Epidermal melanocyte (primary cell): ENCODE results near the gene MDH2.
"Not testable (repeated sequence)": the region's sequence is repeated elsewhere in the genome, so short reads cannot be mapped to it uniquely, and the experiment has no call there.

ENCODE experiments used
- DNase-seq: peaks from one replicate; pipeline ENCODE4 v3.0.0; 2011; ENCODE audit warnings: low spot score; ENCODE audit not compliant: insufficient read length

Gene MDH2

GRCh38 chr7:76071316-76072242, 23.7 kb downstream of the MDH2 start:
- DNase-seq = no peak

DNA sequence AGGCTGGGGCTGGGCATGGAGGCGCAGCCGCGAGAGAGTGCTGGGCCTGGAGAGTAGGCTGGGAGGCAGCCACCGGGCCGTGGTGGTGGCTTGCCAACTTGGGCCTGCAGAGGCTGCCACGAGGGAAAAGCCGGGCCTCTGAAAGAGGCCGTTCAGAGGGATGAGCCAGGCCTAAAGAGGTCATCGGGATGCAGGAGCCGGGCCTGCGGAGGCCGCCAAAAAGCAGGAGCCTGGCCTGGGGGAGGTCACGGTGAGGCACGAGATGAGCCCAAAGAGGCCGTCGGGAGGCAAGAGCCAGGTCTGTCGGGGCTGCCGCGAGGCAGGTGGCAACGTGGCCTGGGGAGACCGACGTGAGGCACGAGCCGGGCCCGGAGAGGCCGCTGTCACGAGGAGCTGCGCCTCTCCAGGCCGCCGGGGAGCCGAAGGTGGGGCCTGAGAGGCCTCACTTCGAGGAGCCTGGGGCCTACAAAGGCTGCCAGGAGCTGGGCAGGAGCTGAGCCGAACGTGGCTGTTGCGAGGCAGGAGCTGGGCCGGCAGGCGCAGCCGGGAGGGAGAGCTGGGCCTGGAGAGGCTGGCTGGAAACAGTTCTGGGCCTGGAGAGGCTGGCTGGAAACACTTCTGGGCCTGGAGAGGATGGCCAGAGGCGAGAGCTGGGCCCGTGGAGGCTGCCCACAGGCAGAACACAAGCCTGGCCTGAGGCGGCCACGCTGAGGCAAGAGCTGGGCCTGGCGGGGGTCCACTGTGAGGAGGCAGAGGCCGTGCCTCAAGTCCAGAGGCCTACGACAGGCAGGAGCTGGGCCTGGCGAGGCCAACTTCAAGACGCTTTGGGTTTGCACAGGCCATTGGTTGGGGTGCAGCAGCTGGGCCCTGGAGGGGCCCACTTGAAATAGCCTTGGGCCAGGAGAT, 24.6 kb downstream of the MDH2 start:
- DNase-seq = no peak

DNA sequence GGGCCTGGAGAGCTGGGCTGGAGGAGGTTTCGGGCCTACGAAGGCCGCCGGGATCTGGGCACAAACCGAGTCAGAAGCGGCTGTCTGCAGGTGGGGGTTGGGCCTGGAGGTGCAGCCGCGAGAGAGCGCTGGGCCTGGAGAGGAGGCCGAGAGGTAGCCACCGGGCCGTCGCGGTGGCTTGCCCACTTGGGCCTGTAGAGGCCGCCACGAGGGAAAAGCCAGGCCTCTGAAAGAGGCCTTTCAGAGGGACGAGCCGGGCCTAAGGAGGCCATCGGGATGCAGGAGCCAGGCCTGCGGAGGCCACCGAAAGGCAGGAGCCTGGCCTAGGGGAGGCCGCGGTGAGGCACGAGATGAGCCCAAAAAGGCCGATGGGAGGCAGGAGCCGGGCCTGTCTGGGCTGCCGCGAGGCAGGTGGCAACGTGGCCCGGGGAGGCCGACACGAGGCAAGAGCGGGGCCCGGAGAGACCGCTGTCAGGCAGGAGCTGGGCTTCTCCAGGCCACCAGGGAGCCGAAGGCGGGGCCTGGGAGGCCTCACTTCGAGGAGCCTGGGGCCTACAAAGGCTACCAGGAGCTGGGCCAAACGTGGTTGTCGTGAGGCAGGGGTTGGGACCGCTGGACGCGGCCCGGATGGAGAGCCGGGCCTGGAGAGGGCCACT, 25.6 kb downstream of the MDH2 start:
- DNase-seq = no peak

- DNase-seq = no peak
These were observed 26.5 kb downstream of the MDH2 start for GRCh38 chr7:76074306-76074971.

DNA sequence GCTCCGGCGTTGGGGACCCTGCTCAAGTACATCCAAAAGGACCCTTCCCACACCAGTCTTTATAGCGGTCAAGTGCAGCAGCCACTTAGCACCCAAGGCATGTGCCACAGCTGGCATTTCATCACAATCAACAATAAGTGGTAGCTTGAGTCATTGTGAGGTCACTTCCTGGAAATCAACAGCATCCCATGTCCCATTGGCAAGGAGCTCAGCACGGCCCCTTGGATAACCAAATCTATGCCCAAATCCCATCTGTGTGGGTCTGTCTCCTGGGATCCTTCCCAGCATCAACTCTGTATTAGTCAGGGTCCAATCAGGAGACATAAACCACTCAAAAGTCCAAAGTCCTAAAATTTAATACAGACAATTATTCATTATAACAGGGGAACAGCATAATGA, 27.1 kb downstream of the MDH2 start:
- no peak for DNase-seq

GRCh38 chr7:76076995-76077394, 29.1 kb downstream of the MDH2 start:
- no peak for DNase-seq

DNA sequence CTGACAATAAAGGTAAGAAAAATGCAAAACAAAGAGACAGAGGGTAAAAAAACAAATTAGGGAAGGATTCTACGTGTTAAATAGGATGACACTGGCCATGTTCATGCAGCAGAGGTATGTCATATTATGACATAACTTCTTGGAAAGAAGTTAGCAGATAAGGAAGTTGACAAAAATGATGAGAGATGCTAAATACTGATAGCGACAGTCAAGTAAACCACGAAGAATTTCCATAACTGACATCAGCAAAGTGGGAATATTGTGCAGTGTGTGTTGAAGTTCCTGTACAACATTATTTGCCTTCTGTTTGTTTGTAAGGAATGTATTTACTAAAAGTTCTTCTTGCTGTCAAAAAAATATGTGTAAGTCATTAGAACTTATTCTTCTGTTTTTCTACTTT, 29.5 kb downstream of the MDH2 start:
- DNase-seq = no peak

DNA sequence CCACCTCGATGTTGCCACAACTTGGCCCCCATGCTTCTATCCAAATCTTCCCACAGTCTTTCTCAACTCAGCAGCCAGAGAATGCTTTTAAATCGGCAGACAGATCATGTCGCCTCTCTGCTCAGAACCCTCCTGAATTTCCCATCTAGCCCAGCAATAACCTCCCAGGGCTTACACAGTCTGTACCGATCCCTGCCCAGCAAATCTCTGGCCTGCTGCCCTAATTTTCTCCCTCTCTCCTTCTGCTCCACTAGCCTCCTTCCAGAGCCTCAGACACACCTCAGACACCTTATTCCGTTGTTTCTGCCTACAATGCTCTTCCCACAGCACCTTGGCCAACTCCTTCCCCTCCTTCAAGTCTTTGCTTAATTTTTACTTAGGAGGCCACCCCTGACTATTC, 32.3 kb downstream of the MDH2 start:
- no peak for DNase-seq

DNA sequence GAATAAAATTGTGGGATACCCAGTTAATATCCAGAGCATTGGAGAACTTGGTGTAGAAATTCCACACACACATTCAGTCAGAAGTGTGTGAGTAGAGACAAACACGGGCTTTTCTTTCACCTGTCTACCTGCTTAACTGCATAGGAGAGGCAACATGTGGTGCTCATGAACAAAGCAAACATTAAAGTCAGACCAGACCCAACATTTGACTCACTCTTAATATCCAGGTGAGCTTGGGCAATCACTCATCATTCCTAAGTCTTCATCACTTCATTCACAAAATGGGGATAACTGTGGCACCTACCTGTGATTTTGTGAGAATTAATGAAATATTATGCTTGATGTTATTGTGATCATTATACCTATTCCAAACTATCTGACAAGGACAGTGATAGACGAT, 36.2 kb downstream of the MDH2 start:
- not testable (repeated sequence) for DNase-seq

DNA sequence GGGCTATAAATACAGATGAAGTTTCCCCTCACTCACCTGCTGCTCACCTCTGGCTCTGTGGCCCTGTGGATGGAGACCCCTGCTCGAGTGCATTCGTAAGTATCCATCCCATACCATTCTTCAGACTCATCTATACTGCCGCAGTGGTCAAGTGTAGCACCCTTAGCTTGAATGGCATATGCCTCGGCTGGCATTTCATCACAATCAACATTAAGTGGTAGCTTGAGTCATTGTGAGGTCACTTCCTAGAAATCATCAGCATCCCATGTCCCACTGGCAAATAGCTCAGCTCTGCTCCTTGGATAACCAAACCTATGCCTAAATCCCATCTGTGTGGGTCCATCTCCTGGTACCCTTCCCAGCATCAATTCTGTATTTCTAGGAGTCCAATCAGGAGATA, 38.2 kb downstream of the MDH2 start:
- no peak for DNase-seq

DNA sequence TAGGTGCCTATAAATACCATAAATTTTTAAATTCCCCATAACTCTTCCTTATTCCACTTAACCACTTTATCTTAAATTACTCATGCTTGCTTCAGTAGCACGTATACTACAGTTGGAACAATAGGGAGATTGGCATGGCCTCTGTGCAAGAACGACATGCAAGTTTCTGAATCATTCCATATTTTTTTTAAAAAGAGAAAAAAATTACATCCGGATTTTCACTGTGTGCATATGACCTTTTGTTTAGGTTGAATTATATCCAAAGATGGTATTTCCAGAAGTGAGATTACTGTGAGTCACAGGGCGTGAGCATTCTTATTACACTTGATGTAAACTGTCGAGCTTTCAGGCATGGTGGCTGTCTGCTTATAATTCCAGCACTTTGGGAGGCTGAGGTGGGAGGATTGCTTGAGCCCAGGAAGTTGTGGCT, 39.5 kb downstream of the MDH2 start:
- not testable (repeated sequence) for DNase-seq

GRCh38 chr7:76089865-76090475, 42.1 kb downstream of the MDH2 start:
- DNase-seq = no peak

- no peak for DNase-seq
These were observed 43.6 kb downstream of the MDH2 start for GRCh38 chr7:76091506-76091905.

DNA sequence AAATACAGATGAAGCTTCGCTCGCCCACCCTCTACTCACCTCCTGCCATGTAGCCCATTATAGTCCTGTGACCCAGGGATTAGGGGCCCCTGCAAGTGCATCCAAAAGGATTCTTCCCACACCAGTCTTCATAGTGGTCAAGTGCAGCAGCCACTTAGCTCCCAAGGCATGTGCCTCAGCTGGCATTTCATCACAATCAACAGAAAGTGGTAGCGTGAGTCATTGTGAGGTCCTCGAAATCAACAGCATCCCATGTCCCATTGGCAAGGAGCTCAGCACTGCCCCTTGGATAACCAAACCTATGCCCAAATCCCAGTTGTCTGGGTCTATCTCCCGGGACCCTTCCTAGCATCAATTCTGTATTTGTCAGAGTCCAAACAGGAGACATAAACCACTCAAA, 45.6 kb downstream of the MDH2 start:
- DNase-seq = not testable (repeated sequence)

GRCh38 chr7:76094326-76094725, 46.4 kb downstream of the MDH2 start:
- DNase-seq = not testable (repeated sequence)

- no peak for DNase-seq
These were observed 48.0 kb downstream of the MDH2 start for GRCh38 chr7:76095908-76096307.

- DNase-seq = not testable (repeated sequence)
These were observed 54.0 kb downstream of the MDH2 start for GRCh38 chr7:76101693-76102437.

DNA sequence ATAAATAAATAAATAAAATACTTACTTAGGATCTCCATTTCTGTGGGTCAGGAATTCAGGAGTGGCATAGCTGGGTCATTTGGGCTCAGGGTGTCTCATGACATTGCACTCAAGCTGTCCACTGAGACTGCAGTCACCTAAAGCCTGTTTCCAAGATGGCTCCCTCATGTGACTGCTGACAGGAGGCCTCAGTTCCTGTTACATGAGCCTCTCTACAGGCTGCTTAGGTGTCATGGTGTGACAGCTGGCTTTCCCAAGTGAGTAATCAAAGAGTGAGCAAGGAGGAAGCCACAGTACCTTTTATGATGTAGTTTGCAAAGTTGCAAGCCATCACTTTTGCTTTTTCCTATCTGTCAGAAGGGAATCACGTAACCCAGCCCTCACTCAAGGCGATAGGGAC, 55.9 kb downstream of the MDH2 start:
- DNase-seq = not testable (repeated sequence)

DNA sequence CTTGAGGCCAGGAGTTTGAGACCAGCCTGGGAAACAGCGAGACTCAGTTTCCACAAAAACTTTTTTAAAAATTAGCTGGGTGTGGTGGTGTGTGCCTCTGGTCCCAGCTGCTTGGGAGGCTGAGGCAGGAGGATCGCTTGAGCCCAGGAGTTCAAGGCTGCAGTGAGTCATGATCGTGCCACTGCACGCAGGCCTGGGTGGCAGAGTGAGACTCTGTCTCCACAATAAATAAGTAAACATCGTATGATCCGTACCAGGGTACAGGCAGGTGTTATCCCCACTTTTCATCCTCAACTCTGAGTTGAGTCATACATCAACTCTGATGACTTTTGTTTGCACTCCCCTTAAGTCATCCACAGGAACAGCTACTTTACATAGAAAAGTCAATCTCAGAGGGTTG, 58.2 kb downstream of the MDH2 start:
- DNase-seq = not testable (repeated sequence)

GRCh38 chr7:76106893-76107292, 59.0 kb downstream of the MDH2 start:
- no peak for DNase-seq
